Panc1 (cell line): ENCODE measurements around the gene STK39. TPM values are rescaled to one million over a fixed set of nuclear protein-coding genes. Genes with fewer than 3 reads are reported as not detected.

Experiments
- ATAC-seq: fragments of 200-7000 bp; cut with Tn5 transposase; 2 replicates; pipeline ENCODE4 v1.9.1; 2020; ENCODE audit warnings: mild to moderate bottlenecking, moderate library complexity
- BruUV-seq: library from RNA; stranded (reverse); fragments of 400-500 nt; replicated peaks from 2 replicates; lab custom pipeline; 2021; lab: Mats Ljungman, UMichigan
- CTCF ChIA-PET: fragments of 300-600 bp; sonication (Branson Sonifier 250); formaldehyde crosslinking; loops from one replicate; lab custom pipeline; 2022; ENCODE audit warnings: antibody characterized with exemption; lab: Charles Lee
- POLR2A ChIA-PET: fragments of 300-600 bp; sonication (Branson Sonifier 250); formaldehyde crosslinking; loops from one replicate; lab custom pipeline; 2022; ENCODE audit warnings: antibody characterized with exemption; lab: Charles Lee
- DNase-seq: peaks from one replicate; pipeline ENCODE4 v3.0.0-alpha.2; 2010; ENCODE audit warnings: low read depth, low spot score
- H3K27ac ChIP-seq: 2 replicates; pipeline ENCODE4 v1.5.1; 2011; ENCODE audit warnings: mild to moderate bottlenecking, low read length, inconsistent platforms
- H3K27me3 ChIP-seq: fragments of 200-500 bp; sonication (Bioruptor generic); 2 replicates; pipeline ENCODE4 v1.6.0; 2014; ENCODE audit warnings: low read length, inconsistent platforms; ENCODE audit not compliant: control insufficient read depth, insufficient read depth
- H3K36me3 ChIP-seq: fragments of 200-500 bp; sonication (Bioruptor generic); 2 replicates; pipeline ENCODE4 v1.5.1; 2014; ENCODE audit warnings: inconsistent platforms, mild to moderate bottlenecking, low read length, moderate library complexity; ENCODE audit not compliant: control insufficient read depth, insufficient read depth
- H3K4me1 ChIP-seq: 2 replicates; pipeline ENCODE4 v1.5.1; 2011; ENCODE audit warnings: inconsistent platforms, mild to moderate bottlenecking, low read length, moderate library complexity; ENCODE audit not compliant: control insufficient read depth, insufficient read depth
- H3K4me3 ChIP-seq, 2 experiments: 2 replicates each; pipeline ENCODE4 v1.5.1; 2011 to 2012; ENCODE audit warnings: low read depth in 2 of 2, low read length in 2 of 2, mild to moderate bottlenecking in 2 of 2, inconsistent platforms in 1 of 2, moderate library complexity in 1 of 2
- H3K9me3 ChIP-seq: fragments of 200-500 bp; sonication (Bioruptor generic); 2 replicates; pipeline ENCODE4 v1.5.1; 2014; ENCODE audit warnings: low read depth, mild to moderate bottlenecking, inconsistent platforms, low read length, moderate library complexity; ENCODE audit not compliant: control insufficient read depth, insufficient read depth
- CTCF ChIP-seq: fragments of 450-650 bp; IDR thresholded peaks from 2 replicates; pipeline ENCODE4 v1.5.1; 2017; ENCODE audit warnings: mild to moderate bottlenecking
- POLR2AphosphoS5 ChIP-seq: IDR thresholded peaks from 2 replicates; pipeline ENCODE4 v1.6.1; 2012; ENCODE audit warnings: mild to moderate bottlenecking, low read depth, low read length, moderate library complexity
- REST ChIP-seq, 2 experiments: IDR thresholded peaks; 2 replicates each; pipeline ENCODE4 v1.6.1; 2011 to 2012; ENCODE audit warnings: low read depth in 2 of 2, control low read depth in 1 of 2, low read length in 1 of 2, mild to moderate bottlenecking in 1 of 2, moderate library complexity in 1 of 2; ENCODE audit not compliant: insufficient read depth in 1 of 2
- SIN3A ChIP-seq: IDR thresholded peaks from 2 replicates; pipeline ENCODE4 v1.6.1; 2012; ENCODE audit warnings: low read depth, mild to moderate bottlenecking, low read length, moderate library complexity, borderline replicate concordance; ENCODE audit not compliant: insufficient read depth
- TCF7L2 ChIP-seq: IDR thresholded peaks from 2 replicates; pipeline ENCODE4 v1.6.1; 2011; ENCODE audit warnings: mild to moderate bottlenecking, low read depth, low read length, inconsistent platforms
- in situ Hi-C: cut with HindIII; loops from 2 replicates; pipeline ENCODE4 v1.10.0; 2016; ENCODE audit warnings: low sequenced_read_pairs, low pct_unique_long_range_greater_than_20kb
- intact Hi-C: fragments of 100-400 bp; cut with micrococcal nuclease; formaldehyde crosslinking; loops from one replicate; pipeline ENCODE4 v1.10.0; 2022; ENCODE audit not compliant: unreplicated experiment
- total RNA-seq: library from RNA; stranded (reverse); gene quantifications from one replicate; pipeline ENCODE4 v1.2.1, GENCODE V29; 2021; ENCODE audit not compliant: unreplicated experiment

The STK39 gene
- total RNA-seq, 1 experiment from 2014 or later, result 14.0 TPM

- POLR2A ChIA-PET, result no interaction called here
- H3K36me3 ChIP-seq, result no peaks in the 10 kb centered on the region
- BruUV-seq, result no TSS peak
- H3K4me1 ChIP-seq, result no peaks in the 10 kb centered on the region
- no peaks in the 10 kb centered on the region for H3K27me3 ChIP-seq
- no peak overlapping the region for H3K4me3 ChIP-seq
- ATAC-seq (no peak), DNase-seq (no peak)
- H3K9me3 ChIP-seq, result no peaks in the 10 kb centered on the region
- TF ChIP-seq POLR2AphosphoS5 (no peak), CTCF (no peak), TCF7L2 (no peak), REST (IDR thresholded peaks at IDR 0.05; ENCODE audit: insufficient read depth in 1 of 2, low read depth in 2 of 2, low read length in 1 of 2) (no peak), SIN3A (no peak)
- no peak overlapping the region for H3K27ac ChIP-seq
- in situ Hi-C loops (no loop called here), intact Hi-C loops (no loop called here)
- CTCF ChIA-PET, result no interaction called here
Measured at GRCh38 chr2:167992278-167992677, 255.1 kb downstream of the STK39 start.

- no peaks in the 10 kb centered on the region for H3K27me3 ChIP-seq
- no peak overlapping the region for H3K27ac ChIP-seq
- intact Hi-C loops, result no loop called here
- no peaks in the 10 kb centered on the region for H3K4me1 ChIP-seq
- H3K4me3 ChIP-seq, result no peak overlapping the region
- CTCF ChIA-PET, result no interaction called here
- in situ Hi-C loops, result no loop called here
- TF ChIP-seq REST (IDR thresholded peaks at IDR 0.05; ENCODE audit: insufficient read depth in 1 of 2, low read depth in 2 of 2, low read length in 1 of 2) (no peak), SIN3A (no peak), POLR2AphosphoS5 (no peak), CTCF (no peak), TCF7L2 (no peak)
- H3K9me3 ChIP-seq, result no peaks in the 10 kb centered on the region
- POLR2A ChIA-PET, result no interaction called here
- H3K36me3 ChIP-seq, result no peaks in the 10 kb centered on the region
- BruUV-seq, result no TSS peak
- ATAC-seq (no peak), DNase-seq (no peak)
Measured at GRCh38 chr2:167990062-167990461, 257.3 kb downstream of the STK39 start.
